Ovary (tissue), 9 donors: ENCODE measurements around the gene GPR17. TPM values are rescaled to one million over a fixed set of nuclear protein-coding genes. Genes with fewer than 3 reads are reported as not detected.

ENCODE experiments used
- DNase-seq, 5 donors: peaks; one replicate each; pipeline ENCODE4 v3.0.0-alpha.2; 2019 to 2020
- H3K27ac ChIP-seq, 2 donors: fragments of 200-600 bp; one replicate each; pipeline versions ENCODE4 v1.5.1 to v1.8.0; 2019 to 2022
- H3K27me3 ChIP-seq: fragments of 200-600 bp; one replicate; pipeline ENCODE4 v1.8.0; 2022
- H3K36me3 ChIP-seq: fragments of 200-600 bp; sonication (generic); one replicate; pipeline ENCODE4 v1.5.1; 2019
- H3K4me1 ChIP-seq: one replicate; pipeline ENCODE4 v1.8.1; 2013; ENCODE audit warnings: mild to moderate bottlenecking, moderate library complexity; ENCODE audit not compliant: insufficient read depth
- H3K4me3 ChIP-seq: fragments of 200-600 bp; sonication (generic); one replicate; pipeline ENCODE4 v1.5.1; 2017
- H3K9me3 ChIP-seq, 2 donors: fragments of 200-600 bp in 1 of 2; sonication (generic) in 1 of 2; one replicate each; pipeline versions ENCODE4 v1.5.1 to v1.8.1; 2013 to 2019; ENCODE audit warnings: mild to moderate bottlenecking in 1 of 2, moderate library complexity in 1 of 2
- CTCF ChIP-seq, 3 donors: fragments of 450-650 bp in 2 of 3; fragments of 200-600 bp in 1 of 3; IDR thresholded peaks; one replicate each; pipeline versions ENCODE4 v1.5.1 to v1.8.0; 2016 to 2022; ENCODE audit warnings: antibody characterized with exemption in 3 of 3, mild to moderate bottlenecking in 1 of 3
- EP300 ChIP-seq: sonication (generic); formaldehyde crosslinking; IDR thresholded peaks from one replicate; pipeline ENCODE4 v1.6.1; 2017; ENCODE audit warnings: antibody characterized with exemption
- POLR2A ChIP-seq: fragments of 450-650 bp; IDR thresholded peaks from one replicate; pipeline ENCODE4 v1.6.1; 2017; ENCODE audit warnings: antibody characterized with exemption, mild to moderate bottlenecking, moderate library complexity
- WGBS, 3 donors: extraction: QIAGEN DNeasy Blood & Tissue Kit in 1 of 3; methylation state at CpG; one replicate each; pipeline versions ENCODE4 v1.1.5 to v1.1.7; 2013 to 2017; 5-methylcytosine and 5-hydroxymethylcytosine counted together
- intact Hi-C, 4 donors: fragments of 100-400 bp; cut with DNase I; formaldehyde crosslinking; loops; one replicate each; pipeline versions ENCODE4 v1.11.0 to v1.15.1; 2022 to 2023
- polyA plus RNA-seq, 2 donors: library from polyadenylated mRNA; stranded (reverse); fragments of 200-250 nt in 1 of 2; fragments of 350-450 nt in 1 of 2; fragmentation: Illumina TruSeq in 1 of 2; extraction: RNeasy Lipid Tissue Mini Kit (QIAGEN cat#74804) in 1 of 2; gene quantifications; one replicate each; pipeline ENCODE4 v1.2.3, GENCODE V29; 2013 to 2014
- total RNA-seq, 7 donors: library from RNA; depleted of rRNA in 2 of 7; stranded (reverse); fragments of >200 nt in 2 of 7; fragmentation: NEBNext Ultra II Directional in 3 of 7; extraction: Animal tissue kit (Norgen Biotek cat#: 25700) in 3 of 7; gene quantifications; one replicate each; pipeline versions ENCODE4 v1.1.0 to v1.2.4, GENCODE V29; 2016 to 2023
- donor health status: DM: no; HTN: no; CAD: no; lungs with moderate emphysema.
- donor health status: DM: no; HTN: no; CAD: no.
- donor health status: Bipolar disorder and iron deficiency.
- donor health status: DM: yes; HTN: yes; CAD: no.
- donor health status: DM: no; HTN: no; CAD: no.
- donor health status: DM: yes; HTN: yes; CAD: no.

Gene GPR17
- total and polyA plus RNA-seq, 9 donors, result 0.18 TPM; not detected in 8

- H3K4me3 ChIP-seq, result no peak overlapping the region
- intact Hi-C loops, result no loop called here
These were observed 12.3 kb upstream of the GPR17 start for GRCh38 chr2:127633556-127634065.

GRCh38 chr2:127634066-127634617 is 11.8 kb upstream of the GPR17 start:
- DNase-seq, result no peak
- no peak for TF ChIP-seq POLR2A
- TF ChIP-seq EP300, result no peak
- TF ChIP-seq CTCF (IDR thresholded peaks at IDR 0.05), result no peak
- WGBS, 3 donors, result 66 to 85% (median 71%) methylated on average over 14 to 16 of the region's 16 CpGs
- Histone ChIP-seq H3K4me3 (no peak overlapping the region), H3K4me1 (peaks cover 4% of the 10 kb centered on the region), H3K9me3 (no peaks in the 10 kb centered on the region), H3K36me3 (no peaks in the 10 kb centered on the region), H3K27ac (no peak overlapping the region), H3K27me3 (no peaks in the 10 kb centered on the region)
- intact Hi-C loops, result no loop called here

More at GRCh38 chr2:127633556-127634065, 12.3 kb upstream of the GPR17 start:
- Histone ChIP-seq H3K9me3 (no peaks in the 10 kb centered on the region), H3K4me1 (peaks cover 4% of the 10 kb centered on the region), H3K27ac (no peak overlapping the region), H3K36me3 (no peaks in the 10 kb centered on the region), H3K27me3 (no peaks in the 10 kb centered on the region)
- no peak for DNase-seq
- TF ChIP-seq POLR2A (no peak), CTCF (IDR thresholded peaks at IDR 0.05) (no peak), EP300 (no peak)
- 53 to 63% (median 58%) methylated on average over 9 of the region's 9 CpGs for WGBS, 3 donors

DNA sequence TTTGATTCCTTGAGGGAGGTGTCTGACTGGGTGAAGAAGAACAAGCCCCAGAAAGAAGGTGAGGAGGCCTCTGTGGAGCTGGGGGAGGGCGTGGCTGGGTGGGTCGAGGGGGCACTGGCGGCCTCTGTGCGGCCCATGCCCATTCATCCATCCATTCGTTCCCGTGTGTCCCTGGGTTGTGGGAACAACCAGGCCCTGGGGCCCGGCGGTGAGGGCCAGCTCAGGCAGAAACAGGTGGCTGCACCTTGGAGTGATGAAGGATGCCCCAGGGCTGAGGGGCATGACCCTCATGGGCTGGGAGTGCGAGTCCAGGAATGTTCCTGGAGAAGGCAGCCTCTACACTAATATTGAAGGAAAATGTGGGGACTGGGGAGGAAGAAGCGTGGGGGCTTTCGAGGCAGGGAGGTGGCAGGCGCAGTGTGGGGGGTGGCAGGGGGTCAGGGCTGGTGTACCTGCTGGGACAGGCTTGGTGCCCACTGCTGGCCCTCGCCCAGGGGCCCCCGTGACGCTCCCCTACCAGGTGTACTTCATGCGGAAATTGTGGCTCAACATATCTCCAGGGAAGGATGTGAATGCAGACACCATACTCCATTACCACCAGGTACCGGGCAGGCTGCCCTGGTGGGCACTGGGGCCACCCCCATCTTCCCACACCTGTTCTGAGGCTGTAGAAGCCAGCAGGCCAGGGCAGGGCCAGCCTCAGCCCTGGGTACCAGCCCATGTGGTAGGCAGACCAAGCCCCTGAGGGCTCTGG is 11.2 kb upstream of the GPR17 start:
- TF ChIP-seq EP300, result no peak
- no peak for TF ChIP-seq POLR2A
- TF ChIP-seq CTCF (IDR thresholded peaks at IDR 0.05), result no peak
- 89 to 92% (median 90%) methylated on average over 17 of the region's 17 CpGs for WGBS, 3 donors
- intact Hi-C loops, result no loop called here
- DNase-seq, result no peak
- Histone ChIP-seq H3K4me1 (peaks cover 4% of the 10 kb centered on the region), H3K36me3 (no peaks in the 10 kb centered on the region), H3K27ac (no peak overlapping the region), H3K4me3 (no peak overlapping the region), H3K9me3 (no peaks in the 10 kb centered on the region), H3K27me3 (no peaks in the 10 kb centered on the region)

- WGBS, 3 donors, result 93 to 95% (median 93%) methylated on average over 18 to 19 of the region's 19 CpGs
- Histone ChIP-seq H3K27me3 (no peaks in the 10 kb centered on the region), H3K4me3 (no peak overlapping the region), H3K9me3 (no peaks in the 10 kb centered on the region), H3K4me1 (peaks cover 4% of the 10 kb centered on the region), H3K36me3 (no peaks in the 10 kb centered on the region), H3K27ac (no peak overlapping the region)
- DNase-seq, result no peak
- TF ChIP-seq CTCF (IDR thresholded peaks at IDR 0.05), result no peak
- no peak for TF ChIP-seq EP300
- TF ChIP-seq POLR2A, result no peak
- intact Hi-C loops, result no loop called here
These were observed 10.3 kb upstream of the GPR17 start for GRCh38 chr2:127635380-127636237.
